HepG2 (cell line): Measurements from ENCODE around the gene RFX2. TPM values are rescaled to one million over a fixed set of nuclear protein-coding genes. Genes with fewer than 3 reads are reported as not detected.

Experiments
- CAMTA2 ChIP-seq: sonication (generic); formaldehyde crosslinking; IDR thresholded peaks from 2 replicates; pipeline ENCODE4 v1.4.0; 2020; ENCODE audit warnings: mild to moderate bottlenecking, missing genetic modification reagents, borderline replicate concordance
- CENPT ChIP-seq: sonication (generic); formaldehyde crosslinking; IDR thresholded peaks from 2 replicates; pipeline ENCODE4 v1.8.0; 2022; ENCODE audit warnings: low read depth, mild to moderate bottlenecking, moderate library complexity, missing genetic modification reagents
- FLYWCH1 ChIP-seq: sonication (generic); formaldehyde crosslinking; IDR thresholded peaks from 2 replicates; pipeline ENCODE4 v1.8.1; 2023; ENCODE audit warnings: mild to moderate bottlenecking, missing genetic modification reagents
- FOSL2 ChIP-seq: sonication (generic); formaldehyde crosslinking; IDR thresholded peaks from 2 replicates; pipeline ENCODE4 v1.4.0; 2020; ENCODE audit warnings: missing genetic modification reagents
- FOXP1 ChIP-seq, 2 experiments: fragments of 450-650 bp in 1 of 2; IDR thresholded peaks; 2 replicates each; pipeline ENCODE4 v1.6.1; 2017 to 2018; ENCODE audit warnings: antibody characterized with exemption in 1 of 2
- HOXA3 ChIP-seq: sonication (generic); formaldehyde crosslinking; IDR thresholded peaks from 2 replicates; pipeline ENCODE4 v1.5.0; 2020; ENCODE audit warnings: missing genetic modification reagents
- KLF6 ChIP-seq: IDR thresholded peaks from 2 replicates; pipeline ENCODE4 v1.8.0; 2016; ENCODE audit warnings: missing biosample characterization, missing genetic modification reagents
- MAF1 ChIP-seq: sonication (generic); formaldehyde crosslinking; IDR thresholded peaks from 2 replicates; pipeline ENCODE4 v1.5.0; 2020; ENCODE audit warnings: missing genetic modification reagents, borderline replicate concordance
- MXD4 ChIP-seq: IDR thresholded peaks from 2 replicates; pipeline ENCODE4 v1.6.1; 2016; ENCODE audit warnings: mild to moderate bottlenecking, missing biosample characterization, missing genetic modification reagents
- PRPF4 ChIP-seq: fragments of 200-400 bp; formaldehyde crosslinking; IDR thresholded peaks from 2 replicates; pipeline ENCODE4 v1.6.1; 2016; ENCODE audit warnings: low read length, low read depth; ENCODE audit not compliant: poor library complexity, severe bottlenecking
- SIX1 ChIP-seq: sonication (generic); formaldehyde crosslinking; IDR thresholded peaks from 2 replicates; pipeline ENCODE4 v1.4.0; 2020; ENCODE audit warnings: missing genetic modification reagents, borderline replicate concordance
- TBL1XR1 ChIP-seq: fragments of 150-350 bp; IDR thresholded peaks from 2 replicates; pipeline ENCODE4 v1.6.1; 2014; ENCODE audit warnings: borderline replicate concordance, low read length; ENCODE audit not compliant: partially characterized antibody
- ZMAT3 ChIP-seq: sonication (generic); formaldehyde crosslinking; conservative IDR thresholded peaks from 2 replicates; pipeline ENCODE4 v1.7.0; 2021; ENCODE audit warnings: missing genetic modification reagents
- ZMYM2 ChIP-seq: sonication (generic); formaldehyde crosslinking; IDR thresholded peaks from 2 replicates; pipeline ENCODE4 v1.8.0; 2022; ENCODE audit warnings: mild to moderate bottlenecking, missing genetic modification reagents
- ZNF274 ChIP-seq: sonication (generic); formaldehyde crosslinking; IDR thresholded peaks from 2 replicates; pipeline ENCODE4 v1.5.1; 2020; ENCODE audit warnings: mild to moderate bottlenecking, missing genetic modification reagents
- ZNF484 ChIP-seq: sonication (generic); formaldehyde crosslinking; IDR thresholded peaks from 2 replicates; pipeline ENCODE4 v1.5.1; 2020; ENCODE audit warnings: mild to moderate bottlenecking, low read depth, missing genetic modification reagents, borderline replicate concordance
- ZNF530 ChIP-seq: sonication (generic); formaldehyde crosslinking; IDR thresholded peaks from 2 replicates; pipeline ENCODE4 v1.5.0; 2020; ENCODE audit warnings: low read depth, mild to moderate bottlenecking, missing genetic modification reagents
- ZNF709 ChIP-seq: sonication (generic); formaldehyde crosslinking; IDR thresholded peaks from 2 replicates; pipeline ENCODE4 v1.5.0; 2020; ENCODE audit warnings: mild to moderate bottlenecking, missing genetic modification reagents
- ZNF776 ChIP-seq: sonication (generic); formaldehyde crosslinking; IDR thresholded peaks from 2 replicates; pipeline ENCODE4 v1.4.0; 2020; ENCODE audit warnings: mild to moderate bottlenecking, missing genetic modification reagents
- ZSCAN30 ChIP-seq: sonication (generic); formaldehyde crosslinking; IDR thresholded peaks from 2 replicates; pipeline ENCODE4 v1.5.0; 2020; ENCODE audit warnings: mild to moderate bottlenecking, missing genetic modification reagents
- polyA plus RNA-seq, 8 experiments: library from polyadenylated mRNA; depleted of rRNA in 3 of 8; stranded (reverse) in 7 of 8; unstranded in 1 of 8; fragments of >200 nt; fragmentation: Illumina TruSeq in 4 of 8; extraction: Trizol in 4 of 8; gene quantifications; 2 replicates each; pipeline versions ENCODE4 v1.2.1 to v1.2.3, GENCODE V29; 2011 to 2016; ENCODE audit warnings: low read depth in 4 of 8, missing spikeins in 1 of 8, mixed read lengths in 1 of 8; ENCODE audit not compliant: insufficient read depth in 1 of 8
- total RNA-seq, 5 experiments: library from RNA; depleted of rRNA; stranded (reverse); fragments of >200 nt; fragmentation: Illumina TruSeq; extraction: Trizol; gene quantifications; 2 replicates each; pipeline ENCODE4 v1.2.3, GENCODE V29; 2016; ENCODE audit warnings: low read depth in 1 of 5
- TF ChIP-seq, protein P1 (sequence below): sonication (generic); formaldehyde crosslinking; IDR thresholded peaks from 2 replicates; pipeline ENCODE4 v1.9.0; 2021; ENCODE audit warnings: missing genetic modification reagents, borderline replicate concordance
- TF ChIP-seq, protein P2 (sequence below): sonication (generic); formaldehyde crosslinking; IDR thresholded peaks from 2 replicates; pipeline ENCODE4 v1.4.0; 2020; ENCODE audit warnings: missing genetic modification reagents
- TF ChIP-seq, protein P3 (sequence below): sonication (generic); formaldehyde crosslinking; conservative IDR thresholded peaks from 2 replicates; pipeline ENCODE4 v1.4.0; 2020; ENCODE audit warnings: mild to moderate bottlenecking, missing genetic modification reagents, moderate library complexity

Gene RFX2
- total and polyA plus RNA-seq, 2 of the 13 experiments (the other 11 are each of a cell fraction or from before 2014, with no cell fraction given): 2.8 to 3.3 TPM

DNA sequence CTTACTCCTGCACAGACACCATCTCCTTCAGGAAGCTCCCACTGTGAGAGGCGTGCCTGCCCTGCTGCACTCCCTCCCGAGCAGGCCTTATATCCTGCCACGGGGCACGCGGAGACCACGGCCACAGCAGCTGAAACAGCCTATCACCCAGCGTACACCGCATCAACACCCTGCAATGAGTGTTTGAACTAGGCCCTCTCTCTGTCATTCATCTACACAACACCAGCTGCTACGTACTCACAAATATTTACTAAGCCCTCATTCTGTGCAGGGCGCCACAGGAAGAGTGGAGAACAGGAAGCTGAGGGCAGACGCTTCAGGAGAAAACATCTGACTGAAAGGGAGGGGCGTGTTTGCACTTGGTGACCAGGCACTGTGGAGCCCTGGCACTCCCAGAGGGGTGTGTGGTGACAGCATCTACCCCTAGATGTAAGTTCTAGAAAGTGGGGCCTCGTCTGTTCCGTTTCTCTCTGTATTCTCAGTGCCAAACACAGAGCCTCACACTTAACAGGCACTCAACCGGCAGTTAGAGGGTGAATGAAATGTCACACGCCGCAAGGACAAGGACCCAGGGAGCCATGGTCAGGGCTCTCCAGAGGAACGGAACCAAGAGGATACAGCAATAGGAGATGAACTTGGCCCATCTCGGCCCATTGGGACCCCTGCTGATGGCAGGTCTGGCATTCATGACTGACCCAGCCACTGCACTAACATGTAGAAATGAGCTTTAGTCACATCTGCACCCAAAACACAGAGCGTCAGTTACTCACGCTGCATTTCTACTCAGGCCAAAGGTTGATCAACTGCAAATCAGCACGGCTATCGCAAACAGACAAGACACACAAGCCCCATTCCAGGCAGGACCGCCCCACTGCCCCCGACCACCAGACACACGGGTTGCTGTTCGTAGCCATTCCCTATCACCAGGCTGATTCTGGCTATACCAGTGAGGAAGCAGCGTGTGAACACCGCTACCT lies 148.0 kb downstream of the RFX2 start (continued):
- TF ChIP-seq MAF1 (0 out of 2 replicates have a peak, but pooled peaks have one; percentile 6), ZNF776 (no peak), FLYWCH1 (CRISPR knock-in tag) (no peak), CAMTA2 (CRISPR knock-in tag) (no peak), TBL1XR1 (peak; percentile 33), ZNF484 (CRISPR knock-in tag) (no peak), ZMAT3 (peak; percentile 77; the same call in 1 of the 2 replicates), ZNF530 (no peak), SIX1 (CRISPR knock-in tag) (peak; percentile 52; the same call in 1 of the 2 replicates), KLF6 (CRISPR knock-in tag) (peak; percentile 67; the same call in 1 of the 2 replicates), FOSL2 (CRISPR knock-in tag) (peak; percentile 75), ZNF709 (CRISPR knock-in tag) (0 out of 2 replicates have a peak, but pooled peaks have one; percentile 40), FOXP1 (IDR thresholded peaks at IDR 0.05) (peak; percentile 94), FOXP1 (CRISPR knock-in tag; IDR thresholded peaks at IDR 0.05) (peak; percentile 99), ZNF274 (peak; percentile 21; the same call in 1 of the 2 replicates), CENPT (CRISPR knock-in tag) (no peak), HOXA3 (peak; percentile 91), PRPF4 (no peak), ZMYM2 (CRISPR knock-in tag) (peak; percentile 90), ZSCAN30 (CRISPR knock-in tag) (0 out of 2 replicates have a peak, but pooled peaks have one; percentile 12), MXD4 (CRISPR knock-in tag) (peak; percentile 86)
- TF ChIP-seq, protein P1, sequence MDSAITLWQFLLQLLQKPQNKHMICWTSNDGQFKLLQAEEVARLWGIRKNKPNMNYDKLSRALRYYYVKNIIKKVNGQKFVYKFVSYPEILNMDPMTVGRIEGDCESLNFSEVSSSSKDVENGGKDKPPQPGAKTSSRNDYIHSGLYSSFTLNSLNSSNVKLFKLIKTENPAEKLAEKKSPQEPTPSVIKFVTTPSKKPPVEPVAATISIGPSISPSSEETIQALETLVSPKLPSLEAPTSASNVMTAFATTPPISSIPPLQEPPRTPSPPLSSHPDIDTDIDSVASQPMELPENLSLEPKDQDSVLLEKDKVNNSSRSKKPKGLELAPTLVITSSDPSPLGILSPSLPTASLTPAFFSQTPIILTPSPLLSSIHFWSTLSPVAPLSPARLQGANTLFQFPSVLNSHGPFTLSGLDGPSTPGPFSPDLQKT (CRISPR knock-in tag): no peak
- TF ChIP-seq, protein P2, sequence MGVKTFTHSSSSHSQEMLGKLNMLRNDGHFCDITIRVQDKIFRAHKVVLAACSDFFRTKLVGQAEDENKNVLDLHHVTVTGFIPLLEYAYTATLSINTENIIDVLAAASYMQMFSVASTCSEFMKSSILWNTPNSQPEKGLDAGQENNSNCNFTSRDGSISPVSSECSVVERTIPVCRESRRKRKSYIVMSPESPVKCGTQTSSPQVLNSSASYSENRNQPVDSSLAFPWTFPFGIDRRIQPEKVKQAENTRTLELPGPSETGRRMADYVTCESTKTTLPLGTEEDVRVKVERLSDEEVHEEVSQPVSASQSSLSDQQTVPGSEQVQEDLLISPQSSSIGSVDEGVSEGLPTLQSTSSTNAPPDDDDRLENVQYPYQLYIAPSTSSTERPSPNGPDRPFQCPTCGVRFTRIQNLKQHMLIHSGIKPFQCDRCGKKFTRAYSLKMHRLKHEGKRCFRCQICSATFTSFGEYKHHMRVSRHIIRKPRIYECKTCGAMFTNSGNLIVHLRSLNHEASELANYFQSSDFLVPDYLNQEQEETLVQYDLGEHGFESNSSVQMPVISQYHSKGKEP: no peak
- TF ChIP-seq, protein P3, sequence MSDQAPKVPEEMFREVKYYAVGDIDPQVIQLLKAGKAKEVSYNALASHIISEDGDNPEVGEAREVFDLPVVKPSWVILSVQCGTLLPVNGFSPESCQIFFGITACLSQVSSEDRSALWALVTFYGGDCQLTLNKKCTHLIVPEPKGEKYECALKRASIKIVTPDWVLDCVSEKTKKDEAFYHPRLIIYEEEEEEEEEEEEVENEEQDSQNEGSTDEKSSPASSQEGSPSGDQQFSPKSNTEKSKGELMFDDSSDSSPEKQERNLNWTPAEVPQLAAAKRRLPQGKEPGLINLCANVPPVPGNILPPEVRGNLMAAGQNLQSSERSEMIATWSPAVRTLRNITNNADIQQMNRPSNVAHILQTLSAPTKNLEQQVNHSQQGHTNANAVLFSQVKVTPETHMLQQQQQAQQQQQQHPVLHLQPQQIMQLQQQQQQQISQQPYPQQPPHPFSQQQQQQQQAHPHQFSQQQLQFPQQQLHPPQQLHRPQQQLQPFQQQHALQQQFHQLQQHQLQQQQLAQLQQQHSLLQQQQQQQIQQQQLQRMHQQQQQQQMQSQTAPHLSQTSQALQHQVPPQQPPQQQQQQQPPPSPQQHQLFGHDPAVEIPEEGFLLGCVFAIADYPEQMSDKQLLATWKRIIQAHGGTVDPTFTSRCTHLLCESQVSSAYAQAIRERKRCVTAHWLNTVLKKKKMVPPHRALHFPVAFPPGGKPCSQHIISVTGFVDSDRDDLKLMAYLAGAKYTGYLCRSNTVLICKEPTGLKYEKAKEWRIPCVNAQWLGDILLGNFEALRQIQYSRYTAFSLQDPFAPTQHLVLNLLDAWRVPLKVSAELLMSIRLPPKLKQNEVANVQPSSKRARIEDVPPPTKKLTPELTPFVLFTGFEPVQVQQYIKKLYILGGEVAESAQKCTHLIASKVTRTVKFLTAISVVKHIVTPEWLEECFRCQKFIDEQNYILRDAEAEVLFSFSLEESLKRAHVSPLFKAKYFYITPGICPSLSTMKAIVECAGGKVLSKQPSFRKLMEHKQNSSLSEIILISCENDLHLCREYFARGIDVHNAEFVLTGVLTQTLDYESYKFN (CRISPR knock-in tag): peak; percentile 95
